Activated T-helper 17 cell treated with anti-CD3 and anti-CD28 coated beads, Interleukin-2, amount 50 U/mL, for 72 hours (primary cell): ENCODE measurements around the gene SHMT1. TPM values are rescaled to one million over a fixed set of nuclear protein-coding genes. Genes with fewer than 3 reads are reported as not detected.
A peak's percentile ranks its signal among the peaks of the same experiment; 100 is the strongest.
"Not testable (repeated sequence)": the region's sequence is repeated elsewhere in the genome, so short reads cannot be mapped to it uniquely, and the experiment has no call there.

ENCODE experiments used
- ATAC-seq: fragments of 150-1000 bp; cut with Tn5 transposase; replicated peaks from 2 replicates; pipeline ENCODE4 v1.10.0; 2021; ENCODE audit warnings: mild to moderate bottlenecking, moderate library complexity
- H3K27ac Mint-ChIP-seq: one replicate; pipeline ENCODE4 v1.8.0; 2022; ENCODE audit warnings: mixed read lengths
- H3K27me3 Mint-ChIP-seq: one replicate; pipeline ENCODE4 v1.8.0; 2022; ENCODE audit warnings: mixed read lengths
- H3K36me3 Mint-ChIP-seq: one replicate; pipeline ENCODE4 v1.8.0; 2022; ENCODE audit warnings: low read depth, mild to moderate bottlenecking, mixed read lengths
- H3K4me1 Mint-ChIP-seq: one replicate; pipeline ENCODE4 v1.8.0; 2022; ENCODE audit warnings: mixed read lengths
- H3K4me3 Mint-ChIP-seq: one replicate; pipeline ENCODE4 v1.8.0; 2022; ENCODE audit warnings: mild to moderate bottlenecking, mixed read lengths
- H3K9me3 Mint-ChIP-seq: one replicate; pipeline ENCODE4 v1.8.0; 2022; ENCODE audit warnings: mixed read lengths
- total RNA-seq, 2 donors: library from RNA; stranded (reverse); gene quantifications; one replicate each; pipeline ENCODE4 v1.2.3, GENCODE V29; 2022

SHMT1 gene
- total RNA-seq, 2 donors from 2014 or later, result 47.0 to 85.6 TPM

- Mint-ChIP-seq H3K4me1 (no peaks in the 10 kb centered on the region), H3K27me3 (peaks cover 9% of the 10 kb centered on the region), H3K4me3 (no peak overlapping the region), H3K36me3 (no peaks in the 10 kb centered on the region), H3K27ac (no peak overlapping the region), H3K9me3 (no peaks in the 10 kb centered on the region)
- no peak for ATAC-seq
Measured at GRCh38 chr17:18382441-18383078, 19.2 kb upstream of the SHMT1 start.

- Mint-ChIP-seq H3K9me3 (no peaks in the 10 kb centered on the region), H3K36me3 (no peaks in the 10 kb centered on the region), H3K27me3 (peaks cover 9% of the 10 kb centered on the region), H3K4me1 (no peaks in the 10 kb centered on the region), H3K4me3 (no peak overlapping the region), H3K27ac (no peak overlapping the region)
- no peak for ATAC-seq
Measured at GRCh38 chr17:18381953-18382245, 18.5 kb upstream of the SHMT1 start.

GRCh38 chr17:18381158-18381952 is 18.0 kb upstream of the SHMT1 start:
- Mint-ChIP-seq H3K9me3 (no peaks in the 10 kb centered on the region), H3K4me3 (no peak overlapping the region), H3K27me3 (peaks cover 9% of the 10 kb centered on the region), H3K36me3 (no peaks in the 10 kb centered on the region), H3K27ac (no peak overlapping the region), H3K4me1 (no peaks in the 10 kb centered on the region)
- no peak for ATAC-seq

GRCh38 chr17:18380471-18381157 is 17.3 kb upstream of the SHMT1 start:
- no peaks in the 10 kb centered on the region for H3K36me3 Mint-ChIP-seq
- H3K9me3 Mint-ChIP-seq, result no peaks in the 10 kb centered on the region
- no peak for ATAC-seq
- peaks cover 9% of the 10 kb centered on the region for H3K27me3 Mint-ChIP-seq
- no peaks in the 10 kb centered on the region for H3K4me1 Mint-ChIP-seq
- no peak overlapping the region for H3K4me3 Mint-ChIP-seq
- H3K27ac Mint-ChIP-seq, result no peak overlapping the region

GRCh38 chr17:18379246-18380146 is 16.1 kb upstream of the SHMT1 start:
- H3K36me3 Mint-ChIP-seq, result no peaks in the 10 kb centered on the region
- H3K27ac Mint-ChIP-seq, result no peak overlapping the region
- H3K4me3 Mint-ChIP-seq, result no peak overlapping the region
- peaks cover 9% of the 10 kb centered on the region for H3K27me3 Mint-ChIP-seq
- ATAC-seq, result no peak
- H3K4me1 Mint-ChIP-seq, result no peaks in the 10 kb centered on the region
- peaks cover 3% of the 10 kb centered on the region for H3K9me3 Mint-ChIP-seq

DNA sequence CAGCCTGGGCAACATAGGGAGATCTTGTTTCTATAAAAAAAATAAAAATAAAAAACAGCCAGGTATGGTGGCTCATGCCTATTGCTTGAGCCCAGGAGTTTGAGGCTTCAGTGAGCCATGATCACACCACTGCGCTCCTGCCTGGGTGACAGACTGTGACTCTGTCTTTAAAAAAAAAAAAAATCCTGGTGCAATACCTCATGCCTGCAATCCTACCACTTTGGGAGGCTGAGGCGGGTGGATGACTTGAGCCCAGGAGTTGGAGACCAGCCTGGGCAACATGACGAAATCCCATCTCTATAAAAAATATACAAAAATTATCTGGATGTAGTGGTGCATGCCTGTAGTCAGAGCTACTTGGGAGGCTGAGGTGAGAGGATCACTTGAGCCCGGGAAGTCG is 15.3 kb upstream of the SHMT1 start:
- not testable (repeated sequence) for H3K27ac Mint-ChIP-seq, H3K4me1 Mint-ChIP-seq, H3K27me3 Mint-ChIP-seq, H3K36me3 Mint-ChIP-seq, H3K4me3 Mint-ChIP-seq, ATAC-seq, H3K9me3 Mint-ChIP-seq

GRCh38 chr17:18378205-18378505 is 14.8 kb upstream of the SHMT1 start:
- Mint-ChIP-seq H3K27ac (no peak overlapping the region), H3K36me3 (no peaks in the 10 kb centered on the region), H3K4me3 (no peak overlapping the region), H3K27me3 (peaks cover 9% of the 10 kb centered on the region), H3K4me1 (peaks cover 3% of the 10 kb centered on the region), H3K9me3 (peaks cover 3% of the 10 kb centered on the region)
- ATAC-seq, result no peak

DNA sequence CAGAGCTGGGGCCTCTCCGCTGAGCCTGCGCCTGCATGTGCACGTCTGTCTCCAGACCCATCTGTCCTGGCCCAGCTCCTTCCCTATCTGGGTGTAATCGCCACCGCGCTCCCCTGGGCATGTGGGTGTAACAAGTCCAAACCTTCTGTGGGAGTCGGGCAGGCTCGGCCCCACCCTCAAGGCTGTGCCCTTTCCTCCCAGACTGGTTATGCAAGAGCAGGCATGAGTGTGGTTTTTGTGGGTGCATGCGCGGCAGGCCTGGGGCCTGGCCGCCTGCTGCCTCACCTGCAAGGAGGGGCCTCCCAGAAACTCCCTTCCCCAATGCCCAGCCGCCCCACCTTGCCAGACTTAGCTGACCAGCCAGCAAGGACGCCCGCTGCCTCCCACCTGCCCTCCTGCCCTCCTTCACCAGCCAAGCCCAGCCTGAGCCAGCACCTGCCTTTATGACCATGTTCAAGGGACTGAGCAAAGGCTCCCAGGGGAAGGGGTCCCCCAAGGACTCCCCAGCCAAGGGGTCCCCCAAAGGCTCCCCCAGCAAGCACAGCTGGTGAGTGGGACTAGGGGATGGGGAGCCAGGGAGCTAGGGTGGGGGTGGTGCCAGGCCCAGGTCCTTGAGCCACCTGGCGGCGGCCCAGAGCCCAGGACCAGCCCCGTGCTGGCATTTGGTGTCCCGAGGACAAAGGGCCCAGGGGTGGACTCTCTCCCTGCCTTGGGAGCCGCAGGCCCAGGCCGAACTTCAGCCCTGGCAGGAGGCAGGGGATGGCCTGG is 14.3 kb upstream of the SHMT1 start, which contains the start of gene EVPLL:
EVPLL (plus strand) TSS at position 342 of the 768 bp plus-strand sequence. CDS start 3,160 bp downstream, outside the sequence.
- H3K27ac Mint-ChIP-seq, result no peak within 1 kb of the TSS
- peaks cover 3% of the 10 kb centered on the region for H3K4me1 Mint-ChIP-seq
- H3K27me3 Mint-ChIP-seq, result peaks cover 9% of the 10 kb centered on the region
- no peak within 1 kb of the TSS for H3K4me3 Mint-ChIP-seq
- no peaks in the 10 kb centered on the region for H3K36me3 Mint-ChIP-seq
- H3K9me3 Mint-ChIP-seq, result peaks cover 3% of the 10 kb centered on the region
- ATAC-seq, result no peak

DNA sequence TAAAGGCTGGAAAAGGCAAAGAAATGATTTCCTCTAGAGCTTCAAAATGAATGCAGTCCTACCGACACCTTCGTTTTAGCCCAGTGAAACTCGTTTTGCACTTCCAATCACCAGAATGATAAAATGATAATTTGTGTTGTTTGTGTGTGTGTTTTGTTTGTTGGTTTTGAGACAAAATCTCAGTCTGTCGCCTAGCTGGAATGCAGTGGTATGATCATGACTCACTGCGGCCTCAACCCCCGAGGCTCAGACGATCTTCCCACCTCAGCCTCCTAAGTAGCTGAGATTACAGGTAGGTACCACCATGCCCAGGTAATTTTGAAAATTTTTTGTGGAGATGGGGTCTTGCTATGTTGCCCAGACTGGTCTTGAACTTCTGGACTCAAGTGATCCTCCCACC is 10.9 kb upstream of the SHMT1 start:
- ATAC-seq, result no peak
- H3K36me3 Mint-ChIP-seq, result no peaks in the 10 kb centered on the region
- no peak overlapping the region for H3K27ac Mint-ChIP-seq
- H3K9me3 Mint-ChIP-seq, result peaks cover 3% of the 10 kb centered on the region
- H3K4me1 Mint-ChIP-seq, result peaks cover 3% of the 10 kb centered on the region
- peaks cover 17% of the 10 kb centered on the region for H3K27me3 Mint-ChIP-seq
- H3K4me3 Mint-ChIP-seq, result no peak overlapping the region

- not testable (repeated sequence) for H3K36me3 Mint-ChIP-seq
Measured at GRCh38 chr17:18373181-18373580, 9.8 kb upstream of the SHMT1 start.

DNA sequence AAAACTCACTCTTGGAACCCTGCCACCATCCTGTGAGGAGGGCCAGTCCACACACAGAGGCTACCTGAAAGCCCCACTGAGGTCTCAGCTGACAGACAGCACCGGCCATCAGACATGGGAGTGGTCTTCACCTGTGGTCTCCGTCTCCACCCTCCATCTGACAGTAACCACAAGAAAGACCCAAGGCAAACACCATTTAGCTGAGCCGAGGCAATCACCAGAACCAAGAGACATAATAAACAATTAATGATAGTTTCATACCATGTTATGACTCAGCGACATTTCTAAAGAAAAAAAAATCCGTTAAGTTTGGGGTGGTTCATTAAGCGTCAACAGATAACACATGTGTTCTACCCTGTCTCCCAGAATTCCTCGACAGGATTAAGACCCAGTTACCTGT is 8.1 kb upstream of the SHMT1 start:
- Mint-ChIP-seq H3K27me3 (peaks cover 17% of the 10 kb centered on the region), H3K36me3 (no peaks in the 10 kb centered on the region), H3K4me1 (peaks cover 3% of the 10 kb centered on the region), H3K27ac (no peak overlapping the region), H3K4me3 (no peak overlapping the region), H3K9me3 (peaks cover 3% of the 10 kb centered on the region)
- ATAC-seq, result peak; percentile 28

More at GRCh38 chr17:18373181-18373580, 9.8 kb upstream of the SHMT1 start:
- peaks cover 17% of the 10 kb centered on the region for H3K27me3 Mint-ChIP-seq
- not testable (repeated sequence) for H3K27ac Mint-ChIP-seq, H3K4me1 Mint-ChIP-seq, H3K9me3 Mint-ChIP-seq, H3K4me3 Mint-ChIP-seq
- ATAC-seq, result peak; percentile 80

DNA sequence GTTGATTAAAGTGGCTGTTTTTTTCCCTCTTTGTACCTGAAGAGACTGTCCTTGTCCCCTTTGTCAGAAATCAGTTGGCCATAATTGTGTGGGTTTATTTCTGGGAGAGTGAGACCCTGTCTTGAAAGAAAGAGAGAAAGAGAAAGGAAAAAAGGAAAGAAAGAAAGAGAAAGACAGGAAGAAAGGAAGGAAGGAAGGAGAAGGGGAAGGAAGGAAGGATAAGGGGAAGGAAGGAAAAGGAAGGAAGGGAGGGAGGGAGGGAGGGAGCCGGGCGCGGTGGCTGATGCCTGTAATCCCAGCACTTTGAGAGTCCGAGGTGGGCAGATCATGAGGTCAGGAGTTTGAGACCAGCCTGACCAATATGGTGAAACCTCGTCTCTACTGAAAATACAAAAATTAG is 7.4 kb upstream of the SHMT1 start:
- Mint-ChIP-seq H3K4me3 (no peak overlapping the region), H3K4me1 (peaks cover 3% of the 10 kb centered on the region), H3K36me3 (no peaks in the 10 kb centered on the region), H3K27ac (no peak overlapping the region), H3K27me3 (peaks cover 17% of the 10 kb centered on the region), H3K9me3 (peaks cover 3% of the 10 kb centered on the region)
- no peak for ATAC-seq

DNA sequence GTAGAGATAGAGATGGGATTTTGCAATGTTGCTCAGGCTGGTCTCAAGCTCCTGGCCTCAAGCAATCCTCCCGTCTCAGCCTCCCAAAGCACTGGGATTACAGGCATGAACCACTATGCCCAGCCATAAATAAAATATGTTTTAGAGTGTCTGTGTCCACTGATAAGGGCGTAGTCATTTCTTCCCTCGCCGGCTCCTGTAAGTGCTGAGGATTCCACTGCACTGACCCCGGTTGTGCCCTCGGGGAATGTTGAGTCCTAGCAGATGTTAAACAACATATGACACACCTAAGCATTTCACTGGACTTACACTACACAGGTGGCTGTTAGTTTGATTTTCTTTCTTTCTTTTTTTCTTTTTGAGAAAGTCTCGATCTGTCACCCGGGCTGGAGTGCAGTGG is 5.6 kb upstream of the SHMT1 start:
- Mint-ChIP-seq H3K4me1 (peaks cover 2% of the 10 kb centered on the region), H3K9me3 (no peaks in the 10 kb centered on the region), H3K4me3 (no peak overlapping the region), H3K27me3 (peaks cover 17% of the 10 kb centered on the region), H3K27ac (no peak overlapping the region), H3K36me3 (no peaks in the 10 kb centered on the region)
- no peak for ATAC-seq

- Mint-ChIP-seq H3K36me3 (peaks cover 11% of the 10 kb centered on the region), H3K4me3 (no peak overlapping the region), H3K27me3 (no peaks in the 10 kb centered on the region), H3K9me3 (no peaks in the 10 kb centered on the region), H3K4me1 (no peaks in the 10 kb centered on the region), H3K27ac (no peak overlapping the region)
- ATAC-seq, result no peak
Measured at GRCh38 chr17:18364166-18364565, 816 bp upstream of the SHMT1 start.
